MM.1S (cell line): ENCODE data around the gene KCNH1.

ENCODE experiments used
- DNase-seq: peaks from one replicate; pipeline ENCODE4 v3.0.0-alpha.2; 2015
- H2AFZ ChIP-seq: fragments of 300-600 bp; sonication (generic); 2 replicates; pipeline ENCODE4 v1.6.0; 2016; ENCODE audit warnings: antibody characterized with exemption, low read length
- H3F3A ChIP-seq: fragments of 300-600 bp; sonication (generic); 2 replicates; pipeline ENCODE4 v1.6.1; 2016; ENCODE audit warnings: mild to moderate bottlenecking, antibody characterized with exemption, low read length, moderate library complexity, mixed read lengths; ENCODE audit not compliant: insufficient read depth
- H3K27ac ChIP-seq: fragments of 300-600 bp; sonication (generic); 2 replicates; pipeline ENCODE4 v1.5.1; 2016; ENCODE audit warnings: mild to moderate bottlenecking, low read length
- H3K27me3 ChIP-seq: fragments of 300-600 bp; sonication (generic); replicated peaks from 2 replicates; pipeline ENCODE4 v1.6.0; 2016; ENCODE audit warnings: low read length; ENCODE audit not compliant: insufficient read depth
- H3K36me3 ChIP-seq: fragments of 300-600 bp; sonication (generic); replicated peaks from 2 replicates; pipeline ENCODE4 v1.6.1; 2016; ENCODE audit warnings: mild to moderate bottlenecking, low read length, mixed read lengths; ENCODE audit not compliant: insufficient read depth
- H3K4me1 ChIP-seq: fragments of 300-600 bp; sonication (generic); 2 replicates; pipeline ENCODE4 v1.6.1; 2016; ENCODE audit warnings: low read length, mixed read lengths
- H3K4me2 ChIP-seq: fragments of 300-600 bp; sonication (generic); 2 replicates; pipeline ENCODE4 v1.6.0; 2016; ENCODE audit warnings: low read depth, low read length
- H3K4me3 ChIP-seq: fragments of 300-600 bp; sonication (generic); 2 replicates; pipeline ENCODE4 v1.5.1; 2016; ENCODE audit warnings: low read length, mixed read lengths
- H3K79me2 ChIP-seq: fragments of 300-600 bp; sonication (generic); 2 replicates; pipeline ENCODE4 v1.6.1; 2016; ENCODE audit warnings: mixed run types, low read length, mixed read lengths
- H3K9ac ChIP-seq: fragments of 300-600 bp; sonication (generic); 2 replicates; pipeline ENCODE4 v1.6.1; 2016; ENCODE audit warnings: low read length, mixed read lengths
- H3K9me2 ChIP-seq: fragments of 300-600 bp; sonication (generic); replicated peaks from 2 replicates; pipeline ENCODE4 v1.6.1; 2016; ENCODE audit warnings: mild to moderate bottlenecking, low read length, mixed read lengths; ENCODE audit not compliant: insufficient read depth
- H3K9me3 ChIP-seq: fragments of 300-600 bp; sonication (generic); replicated peaks from 2 replicates; pipeline ENCODE4 v1.6.1; 2016; ENCODE audit warnings: mild to moderate bottlenecking, low read length, mixed read lengths; ENCODE audit not compliant: insufficient read depth
- H4K20me1 ChIP-seq: fragments of 300-600 bp; sonication (generic); 2 replicates; pipeline ENCODE4 v1.6.1; 2016; ENCODE audit warnings: mild to moderate bottlenecking, low read length, moderate library complexity, mixed read lengths; ENCODE audit not compliant: insufficient read depth
- EZH2 ChIP-seq: fragments of 300-600 bp; sonication (generic); optimal IDR thresholded peaks from 2 replicates; pipeline ENCODE3; 2017; ENCODE audit warnings: low read depth, mild to moderate bottlenecking, antibody characterized with exemption, low read length, mixed read lengths
- EZH2phosphoT487 ChIP-seq: fragments of 300-600 bp; sonication (generic); IDR thresholded peaks from 2 replicates; pipeline ENCODE4 v1.6.1; 2018; ENCODE audit warnings: antibody characterized with exemption, low read length
- TF ChIP-seq, protein P1 (sequence below): fragments of 300-600 bp; sonication (generic); IDR thresholded peaks from 2 replicates; pipeline ENCODE4 v1.5.1; 2016; ENCODE audit warnings: antibody characterized with exemption, low read length, mixed read lengths

KCNH1 gene

DNA sequence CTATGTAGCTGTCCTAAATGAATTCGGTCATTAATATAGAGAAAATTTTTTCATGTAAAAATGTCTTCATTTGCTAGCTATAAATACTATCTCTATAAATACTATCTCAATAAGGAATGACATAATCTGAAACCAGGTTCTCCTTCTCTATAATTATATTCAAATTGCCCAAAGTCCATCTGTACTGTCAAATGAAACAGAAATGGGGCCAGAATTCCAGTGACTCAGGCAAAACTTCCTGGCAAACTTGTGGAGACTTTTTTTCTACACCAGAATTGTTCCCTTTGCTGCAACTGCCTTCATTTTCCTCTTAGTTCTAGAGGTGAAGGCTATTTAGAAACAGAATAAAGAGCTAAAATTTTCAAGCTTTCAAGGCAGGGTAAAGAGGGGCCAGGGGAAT, 152.5 kb downstream of the KCNH1 start:
- Histone ChIP-seq H3K9ac (no peak overlapping the region), H3K4me2 (no peak overlapping the region), H3K4me1 (no peaks in the 10 kb centered on the region), H3K36me3 (no peaks in the 10 kb centered on the region), H3K9me2 (no peaks in the 10 kb centered on the region), H3K27me3 (no peaks in the 10 kb centered on the region), H4K20me1 (no peaks in the 10 kb centered on the region), H3F3A (no peaks in the 10 kb centered on the region), H3K9me3 (no peaks in the 10 kb centered on the region), H3K27ac (no peak overlapping the region), H3K4me3 (no peak overlapping the region), H3K79me2 (no peaks in the 10 kb centered on the region), H2AFZ (no peak overlapping the region)
- TF ChIP-seq EZH2phosphoT487 (no peak), EZH2 (no peak)
- TF ChIP-seq, protein P1, sequence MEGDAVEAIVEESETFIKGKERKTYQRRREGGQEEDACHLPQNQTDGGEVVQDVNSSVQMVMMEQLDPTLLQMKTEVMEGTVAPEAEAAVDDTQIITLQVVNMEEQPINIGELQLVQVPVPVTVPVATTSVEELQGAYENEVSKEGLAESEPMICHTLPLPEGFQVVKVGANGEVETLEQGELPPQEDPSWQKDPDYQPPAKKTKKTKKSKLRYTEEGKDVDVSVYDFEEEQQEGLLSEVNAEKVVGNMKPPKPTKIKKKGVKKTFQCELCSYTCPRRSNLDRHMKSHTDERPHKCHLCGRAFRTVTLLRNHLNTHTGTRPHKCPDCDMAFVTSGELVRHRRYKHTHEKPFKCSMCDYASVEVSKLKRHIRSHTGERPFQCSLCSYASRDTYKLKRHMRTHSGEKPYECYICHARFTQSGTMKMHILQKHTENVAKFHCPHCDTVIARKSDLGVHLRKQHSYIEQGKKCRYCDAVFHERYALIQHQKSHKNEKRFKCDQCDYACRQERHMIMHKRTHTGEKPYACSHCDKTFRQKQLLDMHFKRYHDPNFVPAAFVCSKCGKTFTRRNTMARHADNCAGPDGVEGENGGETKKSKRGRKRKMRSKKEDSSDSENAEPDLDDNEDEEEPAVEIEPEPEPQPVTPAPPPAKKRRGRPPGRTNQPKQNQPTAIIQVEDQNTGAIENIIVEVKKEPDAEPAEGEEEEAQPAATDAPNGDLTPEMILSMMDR = no peak
- DNase-seq = no peak

DNA sequence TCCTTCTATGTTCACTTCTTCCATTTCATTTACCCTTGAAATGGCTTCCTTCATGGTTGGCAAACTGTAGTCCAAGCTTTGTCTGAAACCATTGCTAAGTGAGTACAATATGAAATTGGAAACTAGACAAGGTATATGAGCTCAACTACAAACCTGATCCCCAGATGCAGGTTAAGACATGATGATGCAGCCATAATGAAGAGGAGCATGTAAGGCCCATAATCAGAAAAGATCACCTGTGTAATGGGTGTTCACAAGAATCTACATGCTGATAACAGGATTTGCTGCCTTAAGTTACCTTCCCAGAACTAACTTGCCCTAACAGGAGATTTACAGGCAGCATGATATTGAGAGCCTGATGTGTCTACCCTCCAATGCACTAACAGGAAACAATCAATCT, 153.9 kb downstream of the KCNH1 start:
- no peak overlapping the region for H3K27ac ChIP-seq
- no peaks in the 10 kb centered on the region for H3K4me1 ChIP-seq
- no peaks in the 10 kb centered on the region for H3K9me3 ChIP-seq
- no peak overlapping the region for H2AFZ ChIP-seq
- no peaks in the 10 kb centered on the region for H3K27me3 ChIP-seq
- TF ChIP-seq, protein P1 = no peak
- TF ChIP-seq EZH2 = no peak
- no peak for TF ChIP-seq EZH2phosphoT487
- H3F3A ChIP-seq = no peaks in the 10 kb centered on the region
- H3K9me2 ChIP-seq = no peaks in the 10 kb centered on the region
- no peak for DNase-seq
- no peak overlapping the region for H3K4me3 ChIP-seq
- H4K20me1 ChIP-seq = no peaks in the 10 kb centered on the region
- H3K79me2 ChIP-seq = no peaks in the 10 kb centered on the region
- H3K36me3 ChIP-seq = no peaks in the 10 kb centered on the region
- H3K9ac ChIP-seq = no peak overlapping the region
- no peak overlapping the region for H3K4me2 ChIP-seq

DNA sequence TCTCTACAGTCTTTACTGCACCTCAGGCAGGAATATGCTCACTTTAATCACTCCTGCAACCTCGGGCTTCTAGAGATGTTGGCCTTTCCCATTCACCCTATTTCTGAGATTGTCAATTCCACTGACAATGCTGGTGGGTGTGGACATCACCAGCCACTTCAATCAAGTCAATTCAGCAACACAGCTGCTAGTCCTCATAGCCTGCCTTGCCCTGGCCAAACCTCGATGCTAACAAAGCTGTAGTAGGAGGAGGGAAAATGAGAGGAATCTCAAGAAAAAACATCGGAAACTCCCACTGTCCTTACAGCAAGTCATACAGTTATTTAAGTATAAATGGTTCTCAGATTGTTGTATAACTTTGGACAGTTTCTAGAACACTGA, 155.0 kb downstream of the KCNH1 start:
- Histone ChIP-seq H3K4me1 (no peaks in the 10 kb centered on the region), H3K36me3 (no peaks in the 10 kb centered on the region), H4K20me1 (no peaks in the 10 kb centered on the region), H2AFZ (no peak overlapping the region), H3K4me2 (no peak overlapping the region), H3K9ac (no peak overlapping the region), H3K27ac (no peak overlapping the region), H3K9me2 (no peaks in the 10 kb centered on the region; the same call in 1 of the 2 replicates), H3F3A (no peaks in the 10 kb centered on the region), H3K27me3 (no peaks in the 10 kb centered on the region), H3K79me2 (no peaks in the 10 kb centered on the region), H3K9me3 (no peaks in the 10 kb centered on the region), H3K4me3 (no peak overlapping the region)
- TF ChIP-seq, protein P1 = no peak
- TF ChIP-seq EZH2 (no peak), EZH2phosphoT487 (no peak)
- DNase-seq = no peak
